MM.1S (cell line): ENCODE results near the gene ZNF438.

ENCODE experiments used
- EZH2 ChIP-seq: fragments of 300-600 bp; sonication (generic); optimal IDR thresholded peaks from 2 replicates; pipeline ENCODE3; 2017; ENCODE audit warnings: low read depth, mild to moderate bottlenecking, antibody characterized with exemption, low read length, mixed read lengths
- TF ChIP-seq, protein P1 (sequence below): fragments of 300-600 bp; sonication (generic); IDR thresholded peaks from 2 replicates; pipeline ENCODE4 v1.5.1; 2016; ENCODE audit warnings: antibody characterized with exemption, low read length, mixed read lengths

DNA sequence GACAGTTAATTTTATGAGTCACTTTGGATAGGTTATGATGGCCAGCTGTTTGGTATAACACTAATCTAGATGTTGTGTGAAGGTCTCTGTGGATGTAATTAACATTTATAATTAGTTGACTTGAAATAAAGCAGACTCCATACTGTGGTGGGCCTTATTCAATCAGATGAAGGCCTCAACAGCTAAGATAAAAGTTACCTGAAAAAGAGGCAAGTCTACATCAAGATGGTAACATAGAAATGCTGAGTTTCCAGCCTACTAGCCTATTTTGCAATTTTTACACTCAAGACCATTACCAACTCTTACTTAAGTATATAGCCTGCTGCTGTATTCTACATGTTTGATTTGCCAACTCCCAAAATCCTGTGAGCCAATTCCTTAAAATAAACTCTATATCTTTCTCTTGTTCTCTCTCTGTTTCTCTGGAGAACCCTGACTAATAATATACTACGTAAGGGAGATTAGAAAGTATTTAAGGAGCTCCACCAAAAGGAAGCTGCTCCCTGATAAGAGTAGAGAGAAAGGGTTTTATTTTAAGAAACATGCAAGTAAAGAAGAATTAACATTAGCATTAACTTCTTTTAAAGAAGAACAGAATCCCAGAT lies 42.7 kb downstream of the ZNF438 start:
- TF ChIP-seq, protein P1, sequence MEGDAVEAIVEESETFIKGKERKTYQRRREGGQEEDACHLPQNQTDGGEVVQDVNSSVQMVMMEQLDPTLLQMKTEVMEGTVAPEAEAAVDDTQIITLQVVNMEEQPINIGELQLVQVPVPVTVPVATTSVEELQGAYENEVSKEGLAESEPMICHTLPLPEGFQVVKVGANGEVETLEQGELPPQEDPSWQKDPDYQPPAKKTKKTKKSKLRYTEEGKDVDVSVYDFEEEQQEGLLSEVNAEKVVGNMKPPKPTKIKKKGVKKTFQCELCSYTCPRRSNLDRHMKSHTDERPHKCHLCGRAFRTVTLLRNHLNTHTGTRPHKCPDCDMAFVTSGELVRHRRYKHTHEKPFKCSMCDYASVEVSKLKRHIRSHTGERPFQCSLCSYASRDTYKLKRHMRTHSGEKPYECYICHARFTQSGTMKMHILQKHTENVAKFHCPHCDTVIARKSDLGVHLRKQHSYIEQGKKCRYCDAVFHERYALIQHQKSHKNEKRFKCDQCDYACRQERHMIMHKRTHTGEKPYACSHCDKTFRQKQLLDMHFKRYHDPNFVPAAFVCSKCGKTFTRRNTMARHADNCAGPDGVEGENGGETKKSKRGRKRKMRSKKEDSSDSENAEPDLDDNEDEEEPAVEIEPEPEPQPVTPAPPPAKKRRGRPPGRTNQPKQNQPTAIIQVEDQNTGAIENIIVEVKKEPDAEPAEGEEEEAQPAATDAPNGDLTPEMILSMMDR: no peak
- TF ChIP-seq EZH2: no peak
